Measurements from ENCODE around the gene ZNF568.

Gene ZNF568

GRCh38 chr19:37007587-37008220 lies 91.6 kb downstream of the ZNF568 start:
- DNase-seq = peak in 4 of 6 experiments; percentile 8 to 35 (median 12)

GRCh38 chr19:37009871-37010270 lies 93.7 kb downstream of the ZNF568 start:
- DNase-seq = no peak

DNA sequence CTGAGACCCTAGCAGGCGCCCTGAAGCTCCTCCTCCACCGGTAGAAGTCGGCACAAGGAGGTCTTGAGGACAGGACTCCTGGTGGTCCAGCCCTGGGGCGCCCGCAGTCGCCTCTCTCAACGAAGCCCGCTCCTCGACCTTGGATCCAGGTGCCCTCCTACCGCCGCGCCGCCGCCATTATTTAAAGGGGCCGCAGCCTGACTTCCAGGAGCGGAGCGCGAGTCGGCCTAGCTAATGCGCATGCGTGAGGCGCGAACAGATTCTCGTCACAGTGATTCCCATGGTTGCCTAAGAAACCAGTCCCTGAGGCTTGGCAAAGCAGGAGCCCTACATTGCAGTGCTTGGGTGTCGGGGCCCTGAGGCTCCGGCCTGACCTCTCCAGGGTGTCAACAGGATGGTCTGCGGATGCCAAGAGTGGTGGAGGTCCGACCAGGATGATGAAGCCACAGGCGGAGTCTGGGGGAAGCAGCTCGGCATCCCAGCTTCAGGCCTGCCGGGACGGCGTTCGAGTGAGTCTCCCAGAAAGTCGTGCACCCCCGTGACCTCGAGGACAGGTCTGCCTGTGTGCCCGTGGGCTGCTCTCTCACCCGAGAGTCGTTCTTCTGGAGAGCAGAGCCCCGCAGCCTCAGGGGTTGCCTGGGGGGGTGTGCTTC lies 96.1 kb downstream of the ZNF568 start:
- DNase-seq = no peak

DNA sequence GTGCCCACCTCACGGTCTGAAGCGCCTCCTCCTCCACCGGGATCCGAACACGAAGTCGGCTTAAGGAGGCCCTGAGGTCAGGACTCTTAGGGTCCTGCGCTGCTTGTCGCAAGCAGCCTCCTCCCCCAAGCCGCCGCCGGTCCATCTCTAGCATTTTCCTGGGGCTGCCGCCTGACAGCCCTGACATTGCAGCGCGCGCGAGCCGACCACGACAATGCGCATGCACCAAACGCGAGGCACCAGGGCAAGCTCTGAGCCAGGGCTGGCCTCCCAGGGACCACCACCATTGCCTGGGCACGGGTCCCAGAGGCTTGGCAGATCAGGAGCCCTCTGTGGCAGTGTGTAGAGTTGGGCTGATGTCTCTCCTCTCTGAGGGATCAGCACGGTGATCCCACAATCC lies 98.3 kb downstream of the ZNF568 start:
- DNase-seq = no peak

GRCh38 chr19:37045140-37045539 lies 129.0 kb downstream of the ZNF568 start:
- DNase-seq = no peak

Data from stimulated activated naive CD4-positive, alpha-beta T cell (primary cell).